ENCODE data around the gene SLC35E4.

- TF ChIP-seq EZH2 (IDR thresholded peaks at IDR 0.05; ENCODE audit: low read depth, unreplicated experiment), result no peak
- TF ChIP-seq CTCF (conservative IDR thresholded peaks at IDR 0.05; ENCODE audit: low read depth in 2 of 2), result no peak
Observed at GRCh38 chr22:30655532-30655931, 20.0 kb downstream of the SLC35E4 start.
